NCI-H748 (cell line): Measurements from ENCODE around the gene OGN.

Source experiments
- DNase-seq: peaks from one replicate; lab custom pipeline; 2025; ENCODE audit not compliant: unreplicated experiment; lab: John Stamatoyannopoulos, UW

OGN gene

GRCh38 chr9:92405818-92406217, 1.4 kb upstream of the OGN start:
- no peak for DNase-seq

DNA sequence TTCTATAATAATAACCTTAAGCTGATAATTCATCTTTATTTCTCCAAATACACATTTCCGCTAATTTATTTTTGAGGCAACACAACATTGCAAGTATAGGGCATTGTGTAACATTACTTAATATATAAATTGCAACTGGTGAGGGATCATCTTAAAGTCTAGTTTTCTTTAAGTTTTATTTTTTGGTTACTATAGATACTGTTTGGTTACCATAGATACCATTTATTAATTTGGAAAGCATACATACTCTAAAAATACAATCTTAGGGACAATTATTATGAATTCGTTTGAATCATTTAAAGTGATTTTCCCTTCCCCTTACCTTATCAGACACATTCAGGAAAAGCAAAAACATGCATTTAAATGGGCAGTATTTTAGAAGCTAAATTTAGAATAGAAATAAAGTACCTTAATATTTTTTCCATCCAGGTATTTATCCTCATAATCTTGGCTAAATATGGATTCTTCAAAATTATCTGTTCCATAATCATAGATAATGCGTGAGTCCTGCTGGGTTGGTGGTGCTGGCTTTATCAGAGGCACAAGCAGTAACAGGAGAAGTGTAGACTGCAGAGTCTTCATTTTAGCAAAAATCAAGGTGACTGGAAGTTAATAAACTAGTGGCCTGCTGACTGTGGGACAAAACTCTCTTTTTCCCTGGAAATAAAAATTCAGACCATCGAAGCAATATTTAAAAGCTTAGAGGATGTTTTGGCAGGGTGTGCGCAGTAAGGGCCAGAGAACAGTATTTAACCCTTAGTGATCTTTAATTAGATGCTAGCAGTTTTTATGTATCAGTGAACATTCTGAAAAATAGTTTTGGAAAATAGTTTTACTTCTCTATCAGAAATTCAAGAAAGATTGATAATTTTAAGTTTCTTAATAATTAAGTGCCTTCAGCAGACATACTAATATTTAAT, 1.3 kb downstream of the OGN start:
- no peak for DNase-seq

DNA sequence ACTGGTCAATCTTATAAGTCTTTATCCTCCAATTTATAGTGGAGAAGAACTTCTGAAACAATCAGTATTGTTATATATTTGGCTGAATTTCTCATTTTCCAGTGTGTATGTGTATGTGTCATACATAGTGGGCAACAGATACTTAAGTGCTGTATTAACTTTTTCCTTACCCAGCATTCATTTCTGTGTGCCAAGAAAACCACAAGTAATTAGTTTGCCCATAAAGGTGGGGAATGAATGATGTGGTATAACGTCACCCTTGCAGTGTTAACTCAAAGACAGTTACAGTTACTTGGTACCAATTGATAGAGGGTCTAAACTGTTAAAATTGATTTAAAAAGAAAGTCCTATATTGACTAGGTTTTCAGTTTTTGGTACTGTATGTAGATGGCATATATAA, 2.0 kb downstream of the OGN start:
- DNase-seq, result no peak

DNA sequence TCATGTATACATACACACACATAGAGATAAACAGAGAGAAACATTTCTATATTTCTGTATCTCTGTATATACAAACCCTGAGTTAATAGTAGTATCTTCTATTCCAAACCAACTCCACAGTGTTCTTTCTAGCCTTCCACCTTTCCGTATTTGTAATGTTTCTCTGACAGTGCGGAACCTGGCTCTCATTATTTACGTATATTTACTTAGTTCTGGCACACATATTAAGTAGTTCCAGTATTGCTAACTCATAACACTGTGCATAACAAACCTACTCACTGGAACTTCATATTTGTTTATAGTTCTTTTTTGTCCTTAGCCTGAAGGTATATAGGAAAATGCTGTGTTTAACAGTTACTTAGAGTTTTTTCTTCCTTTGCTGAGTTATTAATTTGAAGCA, 6.5 kb downstream of the OGN start:
- DNase-seq, result no peak

DNA sequence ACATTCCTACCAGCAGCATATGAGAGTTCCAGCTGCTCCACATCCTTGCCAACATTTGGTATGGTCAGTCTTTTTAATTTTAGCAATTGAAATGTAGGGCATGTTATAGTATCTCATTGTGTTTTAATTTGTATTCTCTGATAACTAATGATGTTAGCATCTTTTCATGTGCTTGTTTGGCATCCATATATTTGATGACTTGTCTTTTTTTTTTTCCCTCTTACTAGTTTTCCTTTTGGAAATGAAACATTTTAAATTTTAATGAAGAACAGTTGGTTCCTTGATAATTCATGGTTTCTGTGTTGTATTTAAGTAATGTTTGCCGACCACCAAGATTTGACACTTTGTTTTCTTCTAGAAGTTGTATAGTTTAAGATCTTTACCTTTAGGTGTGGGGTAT, 8.8 kb downstream of the OGN start:
- no peak for DNase-seq

DNA sequence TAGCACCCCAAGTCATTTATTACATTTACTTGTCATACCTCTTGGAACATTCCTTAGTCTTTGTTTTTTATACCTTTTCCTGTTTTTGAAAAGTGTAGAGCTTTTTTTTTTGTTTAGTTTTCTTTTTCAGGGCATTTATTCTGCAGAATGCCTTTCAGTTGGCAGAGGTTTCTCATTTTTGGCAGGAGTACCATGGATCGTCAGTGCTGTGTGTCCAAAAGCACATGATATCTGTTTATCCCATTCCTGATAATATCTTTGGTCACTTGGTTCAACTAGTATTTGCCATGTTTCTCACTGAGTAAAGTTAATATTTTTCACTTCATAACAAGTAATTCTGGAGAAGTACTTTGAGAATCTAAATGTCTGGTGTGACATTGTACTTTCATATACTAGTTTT, 10.7 kb downstream of the OGN start:
- no peak for DNase-seq

- DNase-seq, result no peak
These were observed 11.7 kb downstream of the OGN start for GRCh38 chr9:92392690-92393089.

GRCh38 chr9:92385953-92386352, 18.4 kb downstream of the OGN start:
- DNase-seq, result no peak

- DNase-seq, result no peak
These were observed 18.9 kb downstream of the OGN start for GRCh38 chr9:92385477-92385876.

- DNase-seq, result no peak
These were observed 19.4 kb downstream of the OGN start for GRCh38 chr9:92385001-92385400.

- DNase-seq, result no peak
These were observed 20.0 kb downstream of the OGN start for GRCh38 chr9:92384375-92384774.

DNA sequence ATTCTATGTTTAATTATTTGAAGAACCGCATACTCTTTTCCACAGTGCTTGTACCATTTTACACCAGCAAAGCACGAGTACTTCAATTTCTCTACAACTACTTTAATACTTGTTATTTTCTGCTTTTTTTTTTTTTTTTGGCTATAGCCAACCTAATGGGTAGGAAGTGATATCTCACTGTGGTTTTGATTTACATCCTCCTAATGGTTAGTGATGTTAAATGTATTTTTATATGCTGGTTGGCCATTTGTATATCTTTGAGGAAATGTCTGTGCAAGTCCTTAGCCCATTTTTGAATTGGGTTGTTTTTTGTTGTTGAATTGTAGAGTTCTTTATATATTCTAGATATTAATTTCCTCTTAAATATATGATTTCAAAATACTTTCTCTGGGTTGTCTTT, 22.6 kb downstream of the OGN start:
- no peak for DNase-seq

- no peak for DNase-seq
These were observed 23.8 kb downstream of the OGN start for GRCh38 chr9:92380603-92381002.

DNA sequence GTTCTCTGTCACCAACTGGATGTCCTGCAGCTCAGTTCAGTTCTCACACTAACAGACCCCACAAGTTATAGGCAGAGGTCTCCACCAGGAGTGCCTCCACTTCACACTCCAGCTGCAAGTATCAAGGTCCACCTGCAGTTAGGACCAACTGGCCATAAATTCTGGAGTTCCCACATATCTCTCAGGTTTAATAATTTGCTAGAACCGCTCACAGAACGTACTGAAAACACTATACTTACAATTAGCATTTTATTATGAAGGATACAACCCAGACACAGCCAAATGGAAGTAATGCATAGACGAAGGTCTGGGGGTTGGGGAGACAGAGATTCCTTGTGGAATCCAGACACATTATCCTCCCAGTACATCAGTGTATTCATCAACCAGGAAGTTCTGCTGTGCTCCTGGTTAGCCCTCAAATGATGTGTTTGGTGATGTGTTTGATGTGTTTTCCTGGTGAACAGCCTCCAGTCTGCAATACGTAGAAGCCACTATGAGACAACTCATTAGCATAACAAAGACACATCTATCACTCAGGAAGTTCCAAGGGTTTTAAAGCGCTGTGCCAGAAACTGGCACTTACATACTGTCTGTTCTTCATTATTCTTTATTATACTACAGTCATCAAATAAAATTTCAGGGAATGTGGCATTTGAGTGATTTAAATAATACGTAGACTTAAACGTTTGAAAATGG, 25.4 kb downstream of the OGN start:
- peak; percentile 26 for DNase-seq

DNA sequence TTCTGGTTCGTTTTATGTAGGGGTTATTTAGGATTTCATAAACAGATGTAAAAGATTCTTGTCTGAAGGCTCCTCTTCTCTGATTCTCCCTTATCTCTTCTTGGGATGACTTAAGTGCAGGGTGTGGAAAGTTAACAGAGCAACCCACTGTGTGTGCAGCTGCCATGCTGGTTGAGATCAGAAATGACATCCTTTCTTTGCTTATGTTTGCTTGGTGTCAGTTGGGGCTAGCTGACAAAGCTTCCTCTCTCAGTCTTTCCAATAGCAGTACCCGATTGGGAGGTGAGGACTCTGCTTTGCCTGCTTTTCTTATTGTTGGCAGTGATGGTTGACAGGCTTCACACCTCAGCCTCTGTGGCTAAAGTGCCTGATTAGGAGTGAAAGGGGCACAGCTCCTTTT, 26.5 kb downstream of the OGN start:
- DNase-seq, result peak; percentile 15

DNA sequence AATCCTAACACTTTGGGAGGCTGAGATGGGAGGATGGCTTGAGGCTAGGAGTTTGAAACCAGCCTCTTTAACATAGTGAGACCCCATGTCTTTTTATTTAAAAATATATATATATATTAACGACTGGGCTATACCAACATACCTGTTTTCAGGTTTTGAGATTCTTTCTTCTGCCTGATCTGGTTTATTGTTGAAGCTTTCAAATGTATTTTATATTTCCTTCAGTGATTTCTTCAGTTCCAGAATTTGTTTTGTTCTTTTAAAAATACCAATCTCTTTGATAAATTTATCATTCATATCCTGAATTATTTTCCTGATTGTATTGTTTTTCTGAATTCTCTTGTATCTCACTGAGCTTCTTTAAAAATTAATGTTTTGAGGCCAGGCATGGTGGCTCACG, 31.2 kb downstream of the OGN start:
- no peak for DNase-seq

GRCh38 chr9:92369075-92369474, 35.3 kb downstream of the OGN start:
- DNase-seq, result no peak

DNA sequence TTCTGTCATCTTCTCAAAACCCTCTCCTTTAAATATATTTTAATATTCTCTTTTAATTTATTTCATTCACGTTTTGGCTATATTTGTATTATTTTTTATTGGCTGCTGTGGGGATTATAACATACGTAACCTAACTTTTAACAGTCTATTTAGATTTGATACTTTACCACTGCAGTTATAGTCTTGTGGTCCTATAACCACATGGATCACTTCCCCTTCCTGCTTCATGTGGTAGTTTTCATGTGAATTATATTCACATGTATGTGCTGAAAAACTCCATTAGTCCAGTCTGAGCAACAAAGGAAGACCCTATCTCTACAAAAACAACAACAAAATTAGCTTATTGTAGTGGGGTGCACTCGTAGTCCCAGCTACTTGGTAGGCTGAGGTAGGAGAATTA, 44.3 kb downstream of the OGN start:
- no peak for DNase-seq

GRCh38 chr9:92359394-92359995, 44.9 kb downstream of the OGN start:
- no peak for DNase-seq

GRCh38 chr9:92353051-92353450, 51.3 kb downstream of the OGN start:
- no peak for DNase-seq

GRCh38 chr9:92350740-92351133, 53.6 kb downstream of the OGN start:
- DNase-seq, result no peak
